ENCODE results near the gene STARD6.

GRCh38 chr18:54388203-54389142 lies 30.8 kb upstream of the STARD6 start:
- TF ChIP-seq TAF1 (conservative IDR thresholded peaks at IDR 0.05): no peak
- no peak for TF ChIP-seq CTCF (IDR thresholded peaks at IDR 0.05; ENCODE audit: low read depth, low read length, missing input control)
- TF ChIP-seq REST (IDR thresholded peaks at IDR 0.05): no peak
- no peak for TF ChIP-seq GABPA (IDR thresholded peaks at IDR 0.05 in 1 of 2, conservative IDR thresholded peaks at IDR 0.05 in 1 of 2)
- TF ChIP-seq EGR1 (IDR thresholded peaks at IDR 0.05; ENCODE audit: low read depth in 2 of 2): no peak
- no peak for TF ChIP-seq YY1 (IDR thresholded peaks at IDR 0.05)
- TF ChIP-seq SP1 (IDR thresholded peaks at IDR 0.05): no peak
- TF ChIP-seq RXRA (IDR thresholded peaks at IDR 0.05): no peak
- TF ChIP-seq MAX (IDR thresholded peaks at IDR 0.05): no peak
